LNCaP clone FGC (cell line): ENCODE results near the gene CASP3.

Experiments used
- DNase-seq: peaks from one replicate; pipeline ENCODE4 v3.0.0-alpha.2; 2011; ENCODE audit warnings: low read depth
- H3K4me3 ChIP-seq: 2 replicates; pipeline ENCODE4 v1.5.1; 2011; ENCODE audit warnings: mild to moderate bottlenecking, low read depth, low read length, control low read depth
- TF ChIP-seq, protein P1 (sequence below): IDR thresholded peaks from 2 replicates; pipeline ENCODE4 v1.5.1; 2012; ENCODE audit warnings: mild to moderate bottlenecking; ENCODE audit not compliant: control insufficient read depth, insufficient read depth; ENCODE audit errors: extremely low read depth

Gene CASP3

DNA sequence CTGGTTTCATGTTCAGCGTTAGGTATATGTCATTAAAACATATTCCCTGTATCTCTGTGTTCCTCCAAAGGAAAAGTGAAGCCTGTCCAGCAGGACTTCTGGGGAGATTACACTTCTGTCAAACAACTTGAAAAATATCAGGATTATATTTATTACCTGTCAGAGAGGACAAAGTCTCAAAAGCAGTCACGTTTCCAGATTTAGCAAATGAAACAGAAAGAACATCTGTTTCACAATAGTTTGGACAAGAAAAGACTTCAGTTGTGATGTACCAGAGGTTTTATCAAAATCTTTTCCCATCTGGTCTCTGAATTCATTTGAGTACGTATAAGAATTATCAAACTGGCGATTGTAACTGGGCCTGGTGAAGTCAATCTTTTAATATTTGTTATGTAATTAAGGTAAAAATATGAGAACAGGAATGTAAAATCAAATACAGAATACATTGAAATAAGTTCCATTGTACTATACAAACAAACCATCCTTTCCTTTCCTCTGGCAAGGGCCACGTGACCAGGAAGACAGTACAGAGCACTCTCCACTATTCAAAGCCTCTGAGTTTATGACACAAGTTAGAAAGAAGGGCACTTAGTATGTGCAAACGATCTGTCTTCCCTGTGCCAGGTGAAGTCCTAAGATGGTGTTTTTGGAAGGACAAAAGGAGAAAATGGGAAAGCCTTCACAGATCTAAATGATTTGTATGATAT is 3.2 kb downstream of the CASP3 start:
- DNase-seq = no peak
- no peak overlapping the region for H3K4me3 ChIP-seq
- TF ChIP-seq, protein P1, sequence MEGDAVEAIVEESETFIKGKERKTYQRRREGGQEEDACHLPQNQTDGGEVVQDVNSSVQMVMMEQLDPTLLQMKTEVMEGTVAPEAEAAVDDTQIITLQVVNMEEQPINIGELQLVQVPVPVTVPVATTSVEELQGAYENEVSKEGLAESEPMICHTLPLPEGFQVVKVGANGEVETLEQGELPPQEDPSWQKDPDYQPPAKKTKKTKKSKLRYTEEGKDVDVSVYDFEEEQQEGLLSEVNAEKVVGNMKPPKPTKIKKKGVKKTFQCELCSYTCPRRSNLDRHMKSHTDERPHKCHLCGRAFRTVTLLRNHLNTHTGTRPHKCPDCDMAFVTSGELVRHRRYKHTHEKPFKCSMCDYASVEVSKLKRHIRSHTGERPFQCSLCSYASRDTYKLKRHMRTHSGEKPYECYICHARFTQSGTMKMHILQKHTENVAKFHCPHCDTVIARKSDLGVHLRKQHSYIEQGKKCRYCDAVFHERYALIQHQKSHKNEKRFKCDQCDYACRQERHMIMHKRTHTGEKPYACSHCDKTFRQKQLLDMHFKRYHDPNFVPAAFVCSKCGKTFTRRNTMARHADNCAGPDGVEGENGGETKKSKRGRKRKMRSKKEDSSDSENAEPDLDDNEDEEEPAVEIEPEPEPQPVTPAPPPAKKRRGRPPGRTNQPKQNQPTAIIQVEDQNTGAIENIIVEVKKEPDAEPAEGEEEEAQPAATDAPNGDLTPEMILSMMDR = no peak

DNA sequence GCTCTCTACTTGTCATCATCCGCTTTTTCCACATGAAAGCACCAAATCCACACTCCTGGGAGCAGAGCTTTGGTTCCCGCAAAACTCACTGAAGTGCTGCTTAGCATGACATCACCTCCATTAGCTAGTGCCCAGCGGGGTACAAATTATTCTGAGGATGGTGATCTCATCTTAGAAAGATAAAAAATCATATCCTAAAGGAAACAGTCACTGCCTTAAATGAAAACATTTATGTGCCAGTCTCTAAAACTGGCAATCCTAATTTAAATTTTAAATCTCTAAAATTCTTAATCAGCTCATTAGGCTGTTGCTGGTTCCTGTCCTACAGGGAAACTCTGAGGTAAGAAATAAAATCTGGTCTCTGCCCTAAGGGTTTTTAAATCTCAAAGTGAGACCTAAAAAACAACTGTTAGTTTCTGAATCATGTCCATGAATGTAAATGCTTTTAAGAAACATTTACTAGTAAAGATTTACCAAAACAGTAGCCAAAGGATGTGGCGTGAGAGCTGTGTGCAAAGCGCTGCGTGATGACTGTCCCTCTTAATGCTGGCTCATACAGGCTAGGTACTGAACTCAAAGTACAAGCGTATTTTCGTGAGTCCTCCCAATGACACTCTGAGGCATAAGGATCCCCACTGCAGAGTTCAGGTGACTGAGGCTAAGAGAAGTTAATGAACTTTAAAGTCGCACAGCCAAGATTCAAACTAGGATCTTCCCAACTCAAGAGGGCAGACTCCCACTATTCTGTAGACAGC is 4.5 kb downstream of the CASP3 start:
- TF ChIP-seq, protein P1 = no peak
- DNase-seq = no peak
- H3K4me3 ChIP-seq = no peak overlapping the region

DNA sequence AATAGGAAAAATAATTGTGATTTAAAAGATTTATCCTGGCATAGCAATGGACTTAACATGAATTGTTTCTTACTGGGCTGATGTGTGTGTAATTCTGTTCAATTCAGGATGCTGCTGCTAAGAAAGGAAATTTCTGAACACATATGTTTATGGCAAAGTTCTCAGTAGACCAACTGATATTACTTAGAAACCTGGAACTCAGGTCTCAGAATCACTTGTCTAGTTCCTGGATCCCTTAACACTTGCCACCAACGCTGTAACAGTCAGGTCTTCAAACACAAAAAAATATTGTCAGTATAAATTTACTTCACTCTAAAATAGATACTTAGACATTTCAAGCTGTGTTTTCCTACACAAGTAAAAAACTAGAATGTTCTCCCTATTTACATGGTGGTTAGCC is 5.5 kb downstream of the CASP3 start:
- no peak overlapping the region for H3K4me3 ChIP-seq
- DNase-seq = no peak
- TF ChIP-seq, protein P1 = no peak

DNA sequence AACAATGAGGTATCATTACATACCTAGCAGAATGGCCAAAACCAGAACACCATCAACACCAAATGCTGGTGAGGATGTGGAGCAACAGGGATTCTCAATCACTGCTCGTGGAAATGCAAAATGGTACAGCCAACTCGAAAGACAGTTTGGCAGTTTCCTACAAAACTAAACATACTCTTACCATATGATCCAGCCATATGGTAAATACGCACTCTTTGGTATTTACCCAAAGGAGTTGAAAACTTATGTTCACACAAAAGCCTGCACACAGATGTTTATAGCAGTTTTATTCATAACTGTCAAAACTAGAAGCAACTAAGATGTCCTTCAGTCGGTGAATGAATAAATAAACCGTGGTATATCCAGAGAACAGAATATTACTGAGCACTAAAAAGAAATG is 7.8 kb downstream of the CASP3 start:
- DNase-seq = no peak
- TF ChIP-seq, protein P1 = no peak
- no peak overlapping the region for H3K4me3 ChIP-seq

DNA sequence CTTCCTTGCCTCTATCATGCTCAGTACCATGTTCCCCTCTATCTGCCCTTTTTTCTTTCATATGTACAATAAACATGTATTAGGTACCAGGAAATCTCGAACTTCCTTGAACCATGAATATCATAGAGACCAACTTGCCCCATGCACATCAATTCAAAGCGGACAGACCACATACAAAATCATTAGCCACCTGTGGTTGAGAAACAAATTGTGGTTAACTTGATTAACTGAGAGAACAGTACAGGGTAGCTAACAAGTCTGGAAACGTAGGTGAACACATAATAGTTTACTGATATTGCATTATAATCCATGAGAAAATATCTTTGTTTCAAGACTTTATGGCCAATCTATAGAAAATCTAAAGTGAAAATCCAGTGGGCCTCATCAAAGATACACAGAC is 8.2 kb downstream of the CASP3 start:
- H3K4me3 ChIP-seq = no peak overlapping the region
- TF ChIP-seq, protein P1 = no peak
- no peak for DNase-seq

DNA sequence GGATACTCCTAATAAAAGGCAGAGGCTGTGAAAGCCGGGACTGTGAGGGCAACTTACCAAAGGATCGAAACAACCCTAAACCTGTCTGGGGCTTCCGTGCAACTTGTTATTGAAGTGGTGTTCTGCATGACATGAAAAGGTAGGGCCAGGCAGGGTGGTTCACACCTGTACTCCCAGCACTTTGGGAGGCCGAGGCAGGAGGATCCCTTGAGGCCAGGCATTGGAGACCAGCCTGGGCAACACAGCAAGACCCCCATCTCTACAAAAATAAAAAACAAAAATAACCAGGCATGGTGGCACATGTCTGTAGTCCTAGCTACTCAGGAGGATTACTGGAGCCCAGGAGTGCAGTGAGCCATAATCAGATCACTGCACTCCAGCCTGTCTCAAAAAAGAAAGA is 12.3 kb downstream of the CASP3 start:
- TF ChIP-seq, protein P1 = no peak
- no peak overlapping the region for H3K4me3 ChIP-seq
- no peak for DNase-seq

DNA sequence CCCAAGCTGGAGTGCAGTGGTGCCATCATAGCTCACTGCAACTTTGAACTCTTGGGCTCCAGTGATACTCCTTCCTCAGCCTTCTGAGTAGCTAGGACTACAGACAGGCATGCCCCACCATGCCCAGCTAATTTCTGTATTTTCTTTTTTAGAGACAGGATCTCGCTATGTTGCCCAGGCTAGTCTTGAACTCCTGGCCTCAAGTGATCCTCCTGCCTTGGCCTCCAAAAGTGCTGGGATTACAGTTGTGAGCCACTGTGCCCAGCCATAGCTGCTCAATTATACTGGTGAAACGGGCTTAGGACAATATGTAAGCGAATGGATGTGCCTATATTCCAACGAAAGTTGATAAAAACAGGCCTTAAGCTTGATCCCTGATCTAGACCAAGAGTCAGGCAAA is 13.1 kb downstream of the CASP3 start:
- no peak for DNase-seq
- TF ChIP-seq, protein P1 = no peak
- H3K4me3 ChIP-seq = no peak overlapping the region
